ENCODE results near the gene BTN2A1. TPM values are rescaled to one million over a fixed set of nuclear protein-coding genes. Genes with fewer than 3 reads are reported as not detected.

BTN2A1 gene
- total RNA-seq, 4 donors from 2014 or later, result 5.9 to 11.4 (median 7.8) TPM

DNA sequence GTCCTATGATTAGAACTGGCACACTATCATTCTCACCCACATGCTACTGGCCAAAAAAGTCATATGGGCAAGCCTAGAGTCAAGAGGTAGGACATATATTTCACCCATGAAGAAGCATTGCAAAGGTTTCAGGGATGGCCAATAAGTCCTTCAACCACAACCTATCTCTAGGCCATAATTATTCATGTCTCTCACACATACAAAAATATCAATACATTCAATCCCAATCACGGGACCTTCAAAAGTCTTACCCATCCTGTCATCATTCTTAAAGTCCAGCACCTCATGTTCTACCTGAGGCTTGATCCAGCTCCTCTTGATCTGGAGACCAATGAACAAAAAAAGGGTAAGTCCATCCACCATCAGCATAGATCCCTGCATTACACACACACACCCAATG lies 29.7 kb downstream of the BTN2A1 start:
- intact Hi-C loops (cut with DNase I), result no loop called here
- H3K27ac ChIP-seq, result no peak overlapping the region
- H3K27me3 ChIP-seq, result no peaks in the 10 kb centered on the region
- no peaks in the 10 kb centered on the region for H3K36me3 ChIP-seq
- no peak overlapping the region for H3K4me3 ChIP-seq
- H3K9me3 ChIP-seq, result no peaks in the 10 kb centered on the region
- DNase-seq, result no peak
- WGBS, 2 donors, result 92 to 96% methylated on average over 1 of the region's 1 CpG
- no peak for TF ChIP-seq POLR2A (IDR thresholded peaks at IDR 0.05)
- TF ChIP-seq, protein P1, sequence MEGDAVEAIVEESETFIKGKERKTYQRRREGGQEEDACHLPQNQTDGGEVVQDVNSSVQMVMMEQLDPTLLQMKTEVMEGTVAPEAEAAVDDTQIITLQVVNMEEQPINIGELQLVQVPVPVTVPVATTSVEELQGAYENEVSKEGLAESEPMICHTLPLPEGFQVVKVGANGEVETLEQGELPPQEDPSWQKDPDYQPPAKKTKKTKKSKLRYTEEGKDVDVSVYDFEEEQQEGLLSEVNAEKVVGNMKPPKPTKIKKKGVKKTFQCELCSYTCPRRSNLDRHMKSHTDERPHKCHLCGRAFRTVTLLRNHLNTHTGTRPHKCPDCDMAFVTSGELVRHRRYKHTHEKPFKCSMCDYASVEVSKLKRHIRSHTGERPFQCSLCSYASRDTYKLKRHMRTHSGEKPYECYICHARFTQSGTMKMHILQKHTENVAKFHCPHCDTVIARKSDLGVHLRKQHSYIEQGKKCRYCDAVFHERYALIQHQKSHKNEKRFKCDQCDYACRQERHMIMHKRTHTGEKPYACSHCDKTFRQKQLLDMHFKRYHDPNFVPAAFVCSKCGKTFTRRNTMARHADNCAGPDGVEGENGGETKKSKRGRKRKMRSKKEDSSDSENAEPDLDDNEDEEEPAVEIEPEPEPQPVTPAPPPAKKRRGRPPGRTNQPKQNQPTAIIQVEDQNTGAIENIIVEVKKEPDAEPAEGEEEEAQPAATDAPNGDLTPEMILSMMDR (IDR thresholded peaks at IDR 0.05), result no peak
- no peaks in the 10 kb centered on the region for H3K4me1 ChIP-seq

DNA sequence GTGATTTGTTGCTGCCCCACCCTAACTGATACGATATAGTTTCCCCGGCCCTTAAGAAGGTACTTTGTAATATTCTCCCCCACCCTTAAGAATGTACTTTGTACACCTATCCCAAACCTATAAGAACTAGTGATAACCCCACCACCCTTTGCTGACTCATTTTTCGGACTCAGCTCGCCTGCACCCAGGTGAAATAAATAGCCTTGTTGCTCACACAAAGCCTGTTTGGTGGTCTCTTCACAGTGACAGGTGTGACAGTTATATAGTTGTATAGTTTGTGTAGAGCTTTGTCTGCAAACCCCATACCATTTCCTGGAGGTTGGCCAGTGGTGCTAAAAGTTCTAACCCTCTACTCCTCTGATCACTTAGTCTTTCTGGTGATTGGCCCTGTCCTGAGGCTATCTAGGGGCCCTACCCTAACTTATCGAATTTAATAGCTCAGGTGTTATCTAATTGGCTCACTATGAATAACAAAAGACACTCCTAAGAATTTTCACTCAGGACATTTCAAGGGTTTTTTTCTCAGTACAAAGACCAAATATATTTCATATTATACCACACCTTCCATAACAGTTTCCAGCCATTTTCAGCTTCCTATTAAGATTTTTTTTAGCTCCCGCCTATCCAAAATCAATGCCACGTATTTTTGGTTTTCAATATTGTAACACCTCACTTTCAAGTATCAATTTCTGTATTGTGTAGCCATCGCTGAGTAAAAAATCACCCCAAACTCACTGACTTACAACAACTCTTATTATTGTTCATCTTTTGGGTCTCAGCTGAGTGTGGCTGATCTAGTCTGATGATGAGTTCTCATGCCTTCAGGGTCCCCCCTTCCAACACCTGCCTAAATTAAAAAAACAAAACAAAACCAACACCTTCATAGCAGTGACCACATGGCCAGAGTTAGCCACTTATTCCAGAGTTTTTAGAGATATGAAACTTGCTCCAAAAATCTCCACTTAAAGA lies 32.5 kb downstream of the BTN2A1 start:
- Histone ChIP-seq H3K27me3 (no peaks in the 10 kb centered on the region), H3K4me3 (no peak overlapping the region), H3K36me3 (no peaks in the 10 kb centered on the region), H3K4me1 (no peaks in the 10 kb centered on the region), H3K9me3 (no peaks in the 10 kb centered on the region), H3K27ac (no peak overlapping the region)
- no peak for DNase-seq
- intact Hi-C loops (cut with DNase I), result no loop called here
- 69 to 75% methylated on average over 8 of the region's 8 CpGs for WGBS, 2 donors
- TF ChIP-seq, protein P1 (IDR thresholded peaks at IDR 0.05), result no peak
- no peak for TF ChIP-seq POLR2A (IDR thresholded peaks at IDR 0.05)

DNA sequence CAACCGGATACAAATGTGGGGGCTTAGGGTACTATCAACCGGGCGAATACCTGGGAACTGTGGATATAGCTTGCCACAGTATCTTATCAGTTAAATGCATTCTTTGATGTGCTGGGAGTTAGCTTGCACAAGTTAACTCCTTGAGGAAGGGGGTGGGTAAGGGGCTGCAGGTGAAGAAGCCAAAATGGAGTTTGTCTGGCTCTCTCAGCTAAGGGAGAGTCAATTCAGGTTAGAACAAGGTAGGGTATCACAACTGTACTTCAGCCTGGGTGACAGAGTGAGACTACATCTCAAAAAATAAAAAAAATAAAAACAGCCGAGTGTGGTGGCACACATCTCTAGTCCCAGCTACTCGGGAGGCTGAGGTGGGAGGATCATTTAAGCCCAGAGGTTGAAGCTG lies 33.8 kb downstream of the BTN2A1 start:
- DNase-seq, result no peak
- Histone ChIP-seq H3K27me3 (peaks cover 0 to 4% (median 0%) of the 10 kb centered on the region in 4 donors), H3K36me3 (no peaks in the 10 kb centered on the region), H3K27ac (no peak overlapping the region), H3K4me1 (no peaks in the 10 kb centered on the region), H3K4me3 (no peak overlapping the region), H3K9me3 (no peaks in the 10 kb centered on the region)
- TF ChIP-seq, protein P1 (IDR thresholded peaks at IDR 0.05), result no peak
- no peak for TF ChIP-seq POLR2A (IDR thresholded peaks at IDR 0.05)
- intact Hi-C loops (cut with DNase I), result no loop called here
- WGBS, 2 donors, result 81 to 91% methylated on average over 5 of the region's 5 CpGs

DNA sequence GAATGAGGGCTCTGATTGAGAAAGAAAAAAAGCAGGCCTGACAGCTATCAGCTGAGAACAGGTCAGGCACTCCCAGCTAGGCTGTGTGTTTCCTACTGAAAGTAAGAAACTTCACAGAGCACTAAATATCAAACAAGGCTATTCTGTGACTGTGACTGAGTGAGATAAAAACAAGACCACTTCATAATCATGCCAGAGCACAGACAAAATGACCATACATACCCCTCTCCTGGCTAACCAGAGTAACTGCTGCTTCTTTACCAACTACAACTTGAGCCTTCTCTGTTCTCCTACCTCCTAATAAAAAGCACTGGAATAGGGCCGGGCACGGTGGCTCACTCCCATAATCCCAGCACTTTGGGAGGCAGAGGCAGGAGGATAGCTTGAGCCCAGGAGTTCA lies 35.5 kb downstream of the BTN2A1 start:
- Histone ChIP-seq H3K36me3 (no peaks in the 10 kb centered on the region), H3K27ac (no peak overlapping the region), H3K4me1 (no peaks in the 10 kb centered on the region), H3K4me3 (no peak overlapping the region), H3K27me3 (peaks cover 0 to 4% (median 0%) of the 10 kb centered on the region in 4 donors), H3K9me3 (no peaks in the 10 kb centered on the region)
- TF ChIP-seq, protein P1 (IDR thresholded peaks at IDR 0.05), result no peak
- no peak for TF ChIP-seq POLR2A (IDR thresholded peaks at IDR 0.05)
- intact Hi-C loops (cut with DNase I), result no loop called here
- 71% methylated on average over 2 of the region's 2 CpGs; no CpG with 5 or more reads in 1 of the 2 donors for WGBS, 2 donors
- DNase-seq, result no peak

DNA sequence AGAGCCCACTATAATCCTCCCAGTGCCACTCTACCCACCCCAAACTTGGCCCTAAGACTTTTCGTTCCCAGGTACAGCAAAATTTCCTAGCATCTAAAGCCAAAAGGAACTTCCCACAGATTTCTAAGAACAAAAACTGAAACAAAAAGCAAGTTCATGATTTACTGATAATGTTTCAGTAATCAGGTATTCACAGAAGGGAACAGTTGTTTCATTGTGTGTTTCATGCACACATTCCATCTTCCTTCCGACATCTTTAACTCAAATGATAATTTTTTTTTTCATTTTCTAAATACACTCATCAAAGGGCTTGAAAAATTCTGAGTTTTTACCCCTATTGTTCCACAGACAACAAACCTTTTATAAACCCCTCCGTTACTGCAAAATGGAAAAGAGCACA lies 36.4 kb downstream of the BTN2A1 start:
- H3K27me3 ChIP-seq, result peaks cover 0 to 4% (median 0%) of the 10 kb centered on the region in 4 donors
- H3K27ac ChIP-seq, result no peak overlapping the region
- H3K36me3 ChIP-seq, result no peaks in the 10 kb centered on the region
- TF ChIP-seq, protein P1 (IDR thresholded peaks at IDR 0.05), result no peak
- no peak for TF ChIP-seq POLR2A (IDR thresholded peaks at IDR 0.05)
- no peaks in the 10 kb centered on the region for H3K4me1 ChIP-seq
- H3K9me3 ChIP-seq, result no peaks in the 10 kb centered on the region
- WGBS, 2 donors, result 80 to 85% methylated on average over 3 of the region's 3 CpGs
- no peak overlapping the region for H3K4me3 ChIP-seq
- no peak for DNase-seq
- intact Hi-C loops (cut with DNase I), result no loop called here
